Hepatocyte (in vitro differentiated cells): ENCODE results near the gene GSTO1.

Experiments
- CTCF ChIP-seq: fragments of 200-600 bp; sonication (generic); IDR thresholded peaks from 2 replicates; pipeline ENCODE4 v1.5.1; 2016; ENCODE audit warnings: antibody characterized with exemption, mild to moderate bottlenecking; ENCODE audit not compliant: poor library complexity
- EZH2phosphoT487 ChIP-seq: fragments of 200-600 bp; sonication (generic); IDR thresholded peaks from one replicate; pipeline ENCODE4 v1.6.1; 2018; ENCODE audit warnings: antibody characterized with exemption, mild to moderate bottlenecking, low read depth, moderate library complexity; ENCODE audit not compliant: unreplicated experiment, severe bottlenecking

DNA sequence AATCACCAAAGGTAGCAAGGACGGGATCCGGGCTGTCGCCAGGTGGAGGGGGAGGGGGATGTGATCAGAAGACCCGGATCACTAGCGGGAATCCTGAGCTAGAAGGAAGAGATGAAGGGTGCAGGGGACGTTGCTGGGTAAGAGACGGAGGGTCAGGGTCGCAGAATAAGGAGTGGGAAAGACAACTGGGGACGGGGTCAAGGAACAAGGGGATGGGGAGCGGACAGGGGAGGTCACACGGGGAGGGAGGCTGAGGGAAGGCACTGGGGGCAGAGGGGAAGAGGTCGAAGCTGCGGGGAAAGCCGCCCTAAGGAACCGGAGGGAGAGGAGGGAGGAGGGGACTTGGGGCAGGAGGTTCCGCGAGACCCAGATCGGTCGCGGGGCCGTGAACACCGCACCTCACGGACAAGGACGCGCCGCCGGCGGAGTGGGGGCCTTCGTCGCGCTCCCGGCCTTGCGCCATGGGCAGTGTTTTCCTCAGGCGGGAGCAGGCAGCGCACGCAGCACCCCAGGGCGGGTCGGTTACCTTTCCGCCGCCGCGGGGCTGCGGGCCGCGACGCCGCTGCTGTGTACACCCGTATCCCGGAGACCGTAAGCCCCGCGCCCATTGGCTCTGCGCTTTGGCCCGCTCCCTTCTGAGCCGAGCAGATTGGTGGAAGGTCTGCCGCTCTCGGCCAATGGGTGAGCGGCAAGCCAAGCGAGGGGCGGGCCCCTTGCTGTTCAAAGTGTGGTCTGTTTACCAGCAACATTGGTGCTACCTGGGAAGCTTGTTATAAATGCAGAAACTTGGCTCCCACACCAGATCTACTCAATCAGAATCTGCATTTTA, 22.7 kb upstream of the GSTO1 start, which contains the start of gene CFAP43:
- TF ChIP-seq CTCF (no peak), EZH2phosphoT487 (no peak)
